ENCODE results near the gene GZF1.

DNA sequence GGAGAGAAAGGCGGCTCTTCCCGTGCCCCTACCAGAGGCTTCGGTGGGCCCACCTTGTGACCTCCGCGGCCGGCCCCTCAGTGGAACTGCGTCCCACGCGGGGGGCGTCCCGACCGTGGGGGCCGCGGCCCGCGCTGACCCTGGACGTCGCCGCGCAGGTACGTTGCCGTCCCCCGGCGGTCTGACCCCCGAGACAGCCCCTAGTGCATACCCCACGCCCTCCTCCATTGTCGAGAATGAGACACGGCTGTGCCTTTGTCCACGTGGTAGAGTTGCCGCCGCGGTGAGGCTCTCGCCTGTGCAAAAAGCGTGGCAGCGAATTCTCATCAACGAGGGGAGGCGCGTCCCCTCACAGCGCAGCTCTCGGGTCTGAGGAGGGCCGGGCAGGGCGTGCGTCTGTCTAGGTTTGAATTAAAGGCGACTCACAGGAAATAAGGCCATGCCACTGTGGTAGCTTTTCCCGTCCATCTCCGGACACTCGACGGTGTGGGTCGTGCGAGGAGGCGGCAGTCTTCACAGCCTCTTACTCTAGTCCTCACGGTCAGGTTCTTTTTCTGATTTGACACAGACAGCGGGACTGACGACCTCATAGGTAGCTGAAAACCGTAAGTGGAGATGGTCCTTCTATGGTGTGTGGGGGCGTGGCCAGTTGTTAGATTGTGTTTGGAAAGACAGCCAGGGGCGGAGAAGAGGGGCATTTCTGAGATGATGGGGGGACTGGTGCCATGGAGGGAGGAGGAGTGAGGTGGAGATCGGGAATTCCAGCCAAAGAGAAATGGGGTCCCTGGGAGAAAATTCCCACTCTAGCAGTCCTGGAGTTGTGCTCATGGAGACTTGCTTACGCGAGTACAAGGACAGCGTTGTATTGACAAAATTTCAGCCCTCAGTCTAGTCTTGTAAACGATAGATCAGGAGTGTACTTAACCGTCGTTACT, 10.8 kb upstream of the GZF1 start:
- TF ChIP-seq, protein P1, sequence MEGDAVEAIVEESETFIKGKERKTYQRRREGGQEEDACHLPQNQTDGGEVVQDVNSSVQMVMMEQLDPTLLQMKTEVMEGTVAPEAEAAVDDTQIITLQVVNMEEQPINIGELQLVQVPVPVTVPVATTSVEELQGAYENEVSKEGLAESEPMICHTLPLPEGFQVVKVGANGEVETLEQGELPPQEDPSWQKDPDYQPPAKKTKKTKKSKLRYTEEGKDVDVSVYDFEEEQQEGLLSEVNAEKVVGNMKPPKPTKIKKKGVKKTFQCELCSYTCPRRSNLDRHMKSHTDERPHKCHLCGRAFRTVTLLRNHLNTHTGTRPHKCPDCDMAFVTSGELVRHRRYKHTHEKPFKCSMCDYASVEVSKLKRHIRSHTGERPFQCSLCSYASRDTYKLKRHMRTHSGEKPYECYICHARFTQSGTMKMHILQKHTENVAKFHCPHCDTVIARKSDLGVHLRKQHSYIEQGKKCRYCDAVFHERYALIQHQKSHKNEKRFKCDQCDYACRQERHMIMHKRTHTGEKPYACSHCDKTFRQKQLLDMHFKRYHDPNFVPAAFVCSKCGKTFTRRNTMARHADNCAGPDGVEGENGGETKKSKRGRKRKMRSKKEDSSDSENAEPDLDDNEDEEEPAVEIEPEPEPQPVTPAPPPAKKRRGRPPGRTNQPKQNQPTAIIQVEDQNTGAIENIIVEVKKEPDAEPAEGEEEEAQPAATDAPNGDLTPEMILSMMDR (IDR thresholded peaks at IDR 0.05), result no peak
- no peak for TF ChIP-seq POLR2A (IDR thresholded peaks at IDR 0.05)

Data from right lobe of liver (tissue), 4 donors.